HG03342 (cell line): ENCODE measurements around the gene DDX42.
"Not testable (repeated sequence)": the region's sequence is repeated elsewhere in the genome, so short reads cannot be mapped to it uniquely, and the experiment has no call there.

ENCODE experiments used
- ATAC-seq: cut with Tn5 transposase; IDR thresholded peaks from one replicate; pipeline ENCODE4 v1.9.1; 2021; ENCODE audit warnings: mild to moderate bottlenecking, moderate library complexity; ENCODE audit not compliant: unreplicated experiment

The DDX42 gene

GRCh38 chr17:63866625-63867024 lies 92.7 kb downstream of the DDX42 start:
- not testable (repeated sequence) for ATAC-seq
